HG02798 (cell line): ENCODE results near the gene RAB29.

Experiments used
- ATAC-seq: cut with Tn5 transposase; IDR thresholded peaks from one replicate; pipeline ENCODE4 v1.9.1; 2021; ENCODE audit warnings: mild to moderate bottlenecking; ENCODE audit not compliant: unreplicated experiment, poor library complexity

Gene RAB29

GRCh38 chr1:205766570-205766969 lies 8.7 kb downstream of the RAB29 start:
- no peak for ATAC-seq

- ATAC-seq, result no peak
Observed at GRCh38 chr1:205766038-205766437, 9.2 kb downstream of the RAB29 start.

- no peak for ATAC-seq
Observed at GRCh38 chr1:205764578-205764977, 10.7 kb downstream of the RAB29 start.

GRCh38 chr1:205763980-205764379 lies 11.3 kb downstream of the RAB29 start:
- no peak for ATAC-seq

GRCh38 chr1:205760606-205761005 lies 14.7 kb downstream of the RAB29 start:
- ATAC-seq, result no peak

- no peak for ATAC-seq
Observed at GRCh38 chr1:205756552-205756951, 18.7 kb downstream of the RAB29 start.

DNA sequence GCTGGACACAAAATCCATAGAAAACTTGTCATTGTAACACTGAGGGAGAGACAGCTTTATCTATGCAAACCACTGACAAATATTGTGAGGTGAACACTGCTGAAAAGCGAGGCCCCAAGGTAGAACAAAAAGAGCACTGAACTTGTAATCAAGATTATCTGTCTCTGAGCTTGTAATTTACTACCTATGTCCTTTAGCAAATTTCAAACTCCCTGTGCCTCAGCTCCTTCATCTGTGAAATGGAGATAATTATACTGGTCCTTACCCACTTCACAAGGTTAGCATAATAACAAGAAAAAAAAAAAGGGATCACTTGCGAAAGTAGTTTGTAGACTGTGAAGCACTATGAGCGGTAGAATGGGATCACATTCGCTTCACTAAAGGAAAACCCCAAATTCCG lies 20.4 kb downstream of the RAB29 start:
- no peak for ATAC-seq

- ATAC-seq, result no peak
Observed at GRCh38 chr1:205751036-205751651, 24.1 kb downstream of the RAB29 start.

DNA sequence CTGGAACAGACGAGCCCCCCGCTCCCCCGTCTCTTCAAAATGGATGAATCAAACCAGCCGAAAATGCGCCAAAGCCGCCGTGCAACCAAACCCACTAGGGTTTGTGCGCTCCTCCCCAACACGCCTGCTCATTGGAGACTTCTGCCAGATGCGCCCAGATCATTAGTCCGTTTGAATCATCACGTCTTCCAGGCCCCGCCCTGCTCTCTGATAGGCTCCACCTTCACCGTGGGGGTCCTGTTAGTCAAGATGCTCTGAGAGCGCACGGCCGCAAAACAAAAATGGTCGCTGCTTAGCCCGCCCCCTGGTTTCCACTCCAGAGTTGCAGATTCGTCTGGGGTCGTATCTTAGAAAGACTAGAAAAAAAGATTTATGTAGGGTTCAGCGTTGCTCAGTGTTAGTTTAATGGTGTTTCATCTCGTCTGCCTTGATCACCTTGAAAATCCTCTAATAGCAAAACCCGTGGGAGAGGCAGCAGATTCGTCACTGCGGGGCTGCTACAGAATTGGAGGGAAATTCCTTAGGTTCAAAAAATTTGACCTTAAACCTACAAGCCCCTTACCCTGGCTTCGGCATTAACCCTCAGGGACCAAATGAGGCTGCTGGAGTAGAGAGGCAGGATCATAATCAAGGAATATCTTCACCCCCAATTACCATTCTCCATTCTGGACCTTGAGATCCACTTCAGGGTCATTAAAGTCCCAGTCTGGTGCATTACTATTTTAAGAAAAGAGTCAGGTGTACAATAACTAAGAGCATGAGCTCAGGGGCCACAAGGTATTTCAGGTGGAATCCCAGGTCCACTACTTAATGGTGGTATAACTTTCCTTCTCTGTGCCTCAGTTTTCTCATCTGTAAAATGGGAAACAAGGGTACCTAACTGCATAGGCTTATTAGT lies 24.9 kb downstream of the RAB29 start, which contains the start of gene NUCKS1:
Gene NUCKS1 (minus strand): TSS at position 45 of the 898 bp plus-strand sequence. CDS start 209 bp downstream, outside the sequence.
- ATAC-seq, result peak; percentile 84

- peak; percentile 84 for ATAC-seq
Observed at GRCh38 chr1:205749234-205750137, 25.8 kb downstream of the RAB29 start.

DNA sequence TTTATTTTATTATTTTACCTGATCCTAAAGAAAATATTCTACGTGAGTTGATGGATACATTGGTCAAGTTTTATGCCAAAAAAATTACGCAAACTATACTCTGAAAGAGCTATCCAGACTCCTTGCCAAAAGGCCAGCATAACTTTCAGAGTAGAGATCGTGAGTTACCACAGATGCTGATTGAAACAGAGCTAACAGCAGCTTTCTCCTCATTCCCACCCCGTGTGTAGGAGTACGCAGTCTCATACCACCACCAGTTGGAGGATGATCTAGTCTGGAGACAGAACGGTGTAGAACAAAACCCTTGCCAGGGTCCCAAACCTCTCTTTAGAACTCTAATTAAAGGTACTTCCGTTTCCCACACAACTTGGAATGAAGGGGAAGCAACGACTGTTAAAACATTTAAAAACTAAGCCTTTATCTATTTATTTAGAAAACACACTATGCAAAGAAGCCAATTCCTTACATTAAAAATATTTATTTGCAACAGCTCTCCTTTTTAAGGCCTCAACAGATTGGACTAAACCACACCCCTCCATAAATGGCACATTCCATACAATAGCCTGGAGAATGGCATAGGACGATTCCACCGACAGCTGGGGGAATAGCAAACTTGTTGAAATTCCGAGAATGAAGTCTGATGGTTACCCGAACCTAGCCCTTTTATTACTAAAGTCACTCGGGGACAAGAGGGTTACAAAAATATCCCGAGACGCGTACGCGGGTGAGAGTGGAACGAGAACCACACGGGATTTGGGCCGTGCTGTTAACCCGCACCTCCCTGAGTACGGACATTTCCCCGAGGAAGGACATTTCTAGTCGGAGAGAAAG lies 26.7 kb downstream of the RAB29 start:
- ATAC-seq, result peak; percentile 13

GRCh38 chr1:205746757-205747412 lies 28.4 kb downstream of the RAB29 start:
- ATAC-seq, result no peak

GRCh38 chr1:205744403-205744802 lies 30.9 kb downstream of the RAB29 start:
- no peak for ATAC-seq

- no peak for ATAC-seq
Observed at GRCh38 chr1:205743977-205744376, 31.3 kb downstream of the RAB29 start.

- no peak for ATAC-seq
Observed at GRCh38 chr1:205741681-205742080, 33.6 kb downstream of the RAB29 start.

DNA sequence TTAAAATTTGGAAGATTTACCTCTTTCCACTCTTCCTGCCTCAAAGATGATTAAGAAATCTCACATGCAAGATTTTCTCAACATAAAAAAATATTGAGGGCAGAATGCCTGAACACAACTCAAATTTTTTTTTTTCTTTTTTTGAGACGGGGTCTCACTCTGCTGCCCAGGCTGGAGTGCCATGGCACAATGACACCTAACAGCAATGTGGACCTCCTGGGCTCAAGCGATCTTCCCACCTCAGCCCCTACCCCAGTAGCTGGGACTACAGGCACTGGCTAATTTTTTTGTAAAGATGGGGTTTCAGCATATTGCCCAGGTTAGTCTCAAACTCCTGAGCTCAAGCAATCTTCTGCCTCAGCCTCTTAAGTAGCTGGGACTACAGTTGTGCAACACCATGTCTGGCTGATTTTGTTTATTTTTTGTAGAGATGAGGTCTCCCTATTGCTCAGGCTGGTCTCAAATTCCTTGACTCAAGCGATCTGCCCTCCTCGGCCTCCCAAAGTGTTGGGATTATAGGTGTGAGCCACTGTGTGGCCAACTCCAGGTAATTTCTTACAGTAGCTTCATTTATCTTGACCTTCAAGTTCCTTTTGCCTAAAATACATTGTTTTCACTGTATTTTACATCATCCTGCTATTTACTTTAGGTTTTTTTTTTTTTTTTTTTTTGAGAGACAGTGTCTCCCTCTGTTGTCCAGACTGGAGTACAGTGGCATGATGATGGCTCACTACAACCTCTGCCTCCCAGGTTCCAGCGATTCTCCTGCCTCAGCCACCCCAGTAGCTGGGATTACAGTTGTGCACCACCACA lies 35.7 kb downstream of the RAB29 start:
- ATAC-seq, result no peak

GRCh38 chr1:205735218-205735617 lies 40.1 kb downstream of the RAB29 start:
- no peak for ATAC-seq

DNA sequence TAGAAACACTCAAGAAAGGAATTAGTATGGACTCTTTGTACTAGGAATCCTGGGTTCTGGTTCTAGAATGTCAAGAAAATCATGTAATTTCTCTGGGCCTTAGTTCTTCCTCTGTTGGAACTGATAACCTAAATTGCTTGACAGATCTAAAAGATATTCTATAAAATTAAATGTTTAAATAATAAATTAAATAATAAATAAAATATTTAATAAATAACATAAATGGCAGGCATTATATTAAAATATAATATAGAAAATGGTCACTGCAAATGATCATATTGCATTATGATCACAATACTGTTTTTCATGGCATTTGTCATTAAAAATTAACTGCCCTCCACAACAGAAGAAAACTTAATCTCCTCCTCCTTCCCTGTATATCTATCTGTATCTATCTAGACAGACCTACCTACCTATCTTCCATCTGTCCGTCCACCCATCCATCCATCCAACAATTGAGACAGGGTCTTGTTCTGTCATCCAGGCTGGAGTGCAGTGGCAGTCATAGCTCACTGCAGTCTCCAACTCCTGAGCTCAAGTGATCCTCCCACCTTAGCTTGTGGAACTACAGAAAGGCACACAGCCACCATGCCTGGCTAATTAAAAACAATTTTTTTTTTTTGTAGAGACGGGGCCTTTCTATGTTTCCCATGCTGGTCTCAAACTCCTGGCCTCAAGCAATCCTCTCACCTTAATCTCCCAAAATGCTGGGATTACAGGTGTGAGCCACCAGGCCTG lies 41.7 kb downstream of the RAB29 start:
- ATAC-seq, result no peak
